Fibroblast of lung (primary cell): ENCODE results near the gene PCSK6. TPM values are rescaled to one million over a fixed set of nuclear protein-coding genes. Genes with fewer than 3 reads are reported as not detected.

Experiments
- DNase-seq, 2 donors: peaks; one replicate each; pipeline versions ENCODE4 v3.0.0 to v3.0.0-alpha.2; 2010; ENCODE audit warnings: low read depth in 2 of 2
- H2AFZ ChIP-seq: 2 replicates; pipeline ENCODE4 v1.5.1; 2012; ENCODE audit warnings: low read length, control low read depth, inconsistent platforms
- H3K27ac ChIP-seq: 2 replicates; pipeline ENCODE4 v1.5.1; 2011; ENCODE audit warnings: low read length, control low read depth; ENCODE audit not compliant: insufficient read depth
- H3K27me3 ChIP-seq: 2 replicates; pipeline ENCODE4 v1.5.1; 2011; ENCODE audit warnings: mild to moderate bottlenecking, low read length; ENCODE audit not compliant: control insufficient read depth, insufficient read depth
- H3K36me3 ChIP-seq: 2 replicates; pipeline ENCODE4 v1.5.1; 2011; ENCODE audit warnings: low read length; ENCODE audit not compliant: control insufficient read depth, insufficient read depth
- H3K4me1 ChIP-seq: 2 replicates; pipeline ENCODE4 v1.5.1; 2011; ENCODE audit warnings: low read length; ENCODE audit not compliant: control insufficient read depth, insufficient read depth; ENCODE audit errors: extremely low read depth
- H3K4me2 ChIP-seq: 2 replicates; pipeline ENCODE4 v1.5.1; 2011; ENCODE audit warnings: low read length, control low read depth; ENCODE audit not compliant: insufficient read depth; ENCODE audit errors: extremely low read depth
- H3K4me3 ChIP-seq, 4 experiments: fragments of 200-600 bp in 1 of 4; sonication (generic) in 1 of 4; replicated peaks in 1 of 4; 2 replicates each; pipeline ENCODE4 v1.5.1; 2011 to 2016; ENCODE audit warnings: low read length in 4 of 4, low read depth in 3 of 4, mild to moderate bottlenecking in 3 of 4, control low read depth in 2 of 4, inconsistent platforms in 1 of 4, mixed read lengths in 1 of 4; ENCODE audit not compliant: insufficient read depth in 1 of 4; ENCODE audit errors: control extremely low read depth in 1 of 4
- H3K79me2 ChIP-seq: 2 replicates; pipeline ENCODE4 v1.5.1; 2012; ENCODE audit warnings: mild to moderate bottlenecking, low read length, inconsistent platforms; ENCODE audit not compliant: control insufficient read depth, insufficient read depth
- H3K9ac ChIP-seq: 2 replicates; pipeline ENCODE4 v1.5.1; 2011; ENCODE audit warnings: mild to moderate bottlenecking, low read length, control low read depth; ENCODE audit not compliant: insufficient read depth
- H3K9me3 ChIP-seq: 2 replicates; pipeline ENCODE4 v1.5.1; 2012; ENCODE audit warnings: low read depth, low read length; ENCODE audit not compliant: control insufficient read depth, insufficient read depth
- H4K20me1 ChIP-seq: 2 replicates; pipeline ENCODE4 v1.5.1; 2011; ENCODE audit warnings: low read length; ENCODE audit not compliant: control insufficient read depth, insufficient read depth; ENCODE audit errors: extremely low read depth
- EZH2 ChIP-seq: IDR thresholded peaks from 2 replicates; pipeline ENCODE4 v1.5.1; 2012; ENCODE audit warnings: low read length, control low read depth, mild to moderate bottlenecking; ENCODE audit errors: missing control alignments
- polyA plus RNA-seq, 2 donors: library from polyadenylated mRNA; depleted of rRNA in 1 of 2; stranded (reverse) in 1 of 2; unstranded in 1 of 2; fragments of >200 nt; gene quantifications; 2 replicates each; pipeline ENCODE4 v1.2.1, GENCODE V29; 2011 to 2012; ENCODE audit warnings: missing spikeins in 1 of 2
- total RNA-seq: library from RNA; depleted of rRNA; stranded (reverse); fragments of >200 nt; gene quantifications from 2 replicates; pipeline ENCODE4 v1.2.1, GENCODE V29; 2014
- TF ChIP-seq, protein P1 (sequence below), 2 donors: IDR thresholded peaks in 1 of 2; conservative IDR thresholded peaks in 1 of 2; 1 replicate in 1 of 2; 2 replicates in 1 of 2; pipeline ENCODE4 v1.5.1; 2011 to 2012; ENCODE audit warnings: low read length in 2 of 2, control low read depth in 1 of 2, inconsistent platforms in 1 of 2, low read depth in 1 of 2, mild to moderate bottlenecking in 1 of 2

Gene PCSK6
- total and polyA plus RNA-seq, 2 donors (not counting 1 experiment from before 2014, with no cell fraction given): 0.02 to 0.83 TPM

GRCh38 chr15:101307897-101308603 is 181.5 kb downstream of the PCSK6 start:
- H3K36me3 ChIP-seq: no peaks in the 10 kb centered on the region
- H3K79me2 ChIP-seq: no peaks in the 10 kb centered on the region
- H3K4me3 ChIP-seq: no peak overlapping the region
- no peaks in the 10 kb centered on the region for H3K9me3 ChIP-seq
- H2AFZ ChIP-seq: no peak overlapping the region
- no peak overlapping the region for H3K4me2 ChIP-seq
- DNase-seq: no peak
- H3K27me3 ChIP-seq: peaks cover 2% of the 10 kb centered on the region
- no peak overlapping the region for H3K27ac ChIP-seq
- H4K20me1 ChIP-seq: no peaks in the 10 kb centered on the region
- no peaks in the 10 kb centered on the region for H3K4me1 ChIP-seq
- TF ChIP-seq EZH2: no peak
- TF ChIP-seq, protein P1, sequence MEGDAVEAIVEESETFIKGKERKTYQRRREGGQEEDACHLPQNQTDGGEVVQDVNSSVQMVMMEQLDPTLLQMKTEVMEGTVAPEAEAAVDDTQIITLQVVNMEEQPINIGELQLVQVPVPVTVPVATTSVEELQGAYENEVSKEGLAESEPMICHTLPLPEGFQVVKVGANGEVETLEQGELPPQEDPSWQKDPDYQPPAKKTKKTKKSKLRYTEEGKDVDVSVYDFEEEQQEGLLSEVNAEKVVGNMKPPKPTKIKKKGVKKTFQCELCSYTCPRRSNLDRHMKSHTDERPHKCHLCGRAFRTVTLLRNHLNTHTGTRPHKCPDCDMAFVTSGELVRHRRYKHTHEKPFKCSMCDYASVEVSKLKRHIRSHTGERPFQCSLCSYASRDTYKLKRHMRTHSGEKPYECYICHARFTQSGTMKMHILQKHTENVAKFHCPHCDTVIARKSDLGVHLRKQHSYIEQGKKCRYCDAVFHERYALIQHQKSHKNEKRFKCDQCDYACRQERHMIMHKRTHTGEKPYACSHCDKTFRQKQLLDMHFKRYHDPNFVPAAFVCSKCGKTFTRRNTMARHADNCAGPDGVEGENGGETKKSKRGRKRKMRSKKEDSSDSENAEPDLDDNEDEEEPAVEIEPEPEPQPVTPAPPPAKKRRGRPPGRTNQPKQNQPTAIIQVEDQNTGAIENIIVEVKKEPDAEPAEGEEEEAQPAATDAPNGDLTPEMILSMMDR (conservative IDR thresholded peaks at IDR 0.05 in 1 of 2, IDR thresholded peaks at IDR 0.05 in 1 of 2; ENCODE audit: low read depth in 1 of 2, low read length in 2 of 2): no peak
- no peak overlapping the region for H3K9ac ChIP-seq

- Histone ChIP-seq H4K20me1 (no peaks in the 10 kb centered on the region), H3K27ac (no peak overlapping the region), H3K4me1 (no peaks in the 10 kb centered on the region), H3K27me3 (peaks cover 7% of the 10 kb centered on the region), H3K9ac (no peak overlapping the region), H3K4me2 (no peak overlapping the region), H3K9me3 (no peaks in the 10 kb centered on the region), H3K79me2 (no peaks in the 10 kb centered on the region), H3K4me3 (no peak overlapping the region), H2AFZ (no peak overlapping the region), H3K36me3 (no peaks in the 10 kb centered on the region)
- TF ChIP-seq, protein P1 (conservative IDR thresholded peaks at IDR 0.05 in 1 of 2, IDR thresholded peaks at IDR 0.05 in 1 of 2; ENCODE audit: low read depth in 1 of 2, low read length in 2 of 2): no peak
- TF ChIP-seq EZH2: no peak
- DNase-seq: no peak
These were observed 182.2 kb downstream of the PCSK6 start for GRCh38 chr15:101307048-101307896.

GRCh38 chr15:101306341-101307047 is 183.0 kb downstream of the PCSK6 start:
- no peaks in the 10 kb centered on the region for H3K79me2 ChIP-seq
- TF ChIP-seq, protein P1 (conservative IDR thresholded peaks at IDR 0.05 in 1 of 2, IDR thresholded peaks at IDR 0.05 in 1 of 2; ENCODE audit: low read depth in 1 of 2, low read length in 2 of 2): no peak
- no peak for TF ChIP-seq EZH2
- no peak overlapping the region for H3K9ac ChIP-seq
- H3K36me3 ChIP-seq: no peaks in the 10 kb centered on the region
- no peak overlapping the region for H3K27ac ChIP-seq
- no peaks in the 10 kb centered on the region for H3K9me3 ChIP-seq
- no peaks in the 10 kb centered on the region for H4K20me1 ChIP-seq
- H2AFZ ChIP-seq: no peak overlapping the region
- H3K4me1 ChIP-seq: no peaks in the 10 kb centered on the region
- no peak overlapping the region for H3K4me3 ChIP-seq
- no peak for DNase-seq
- peaks cover 7% of the 10 kb centered on the region for H3K27me3 ChIP-seq
- H3K4me2 ChIP-seq: no peak overlapping the region
